IPS-18c (cell line): ENCODE measurements around the gene LDLRAP1.

Experiments used
- H3K4me3 ChIP-seq: 2 replicates; pipeline ENCODE4 v1.7.0; 2013; ENCODE audit warnings: low read depth, mild to moderate bottlenecking, low read length, moderate library complexity; ENCODE audit not compliant: insufficient read depth
- H3K9me3 ChIP-seq: one replicate; pipeline ENCODE4 v1.6.1; 2013; ENCODE audit warnings: mild to moderate bottlenecking, low read length, moderate library complexity; ENCODE audit not compliant: control insufficient read depth, insufficient read depth

The LDLRAP1 gene

GRCh38 chr1:25607123-25607522, 63.7 kb downstream of the LDLRAP1 start:
- H3K9me3 ChIP-seq: peaks cover 2% of the 10 kb centered on the region
- no peak overlapping the region for H3K4me3 ChIP-seq

- H3K4me3 ChIP-seq: no peak overlapping the region
- no peaks in the 10 kb centered on the region for H3K9me3 ChIP-seq
Measured at GRCh38 chr1:25608488-25609178, 65.2 kb downstream of the LDLRAP1 start.

- H3K9me3 ChIP-seq: no peaks in the 10 kb centered on the region
- H3K4me3 ChIP-seq: no peak overlapping the region
Measured at GRCh38 chr1:25609921-25610320, 66.5 kb downstream of the LDLRAP1 start.

- Histone ChIP-seq H3K4me3 (no peak overlapping the region), H3K9me3 (no peaks in the 10 kb centered on the region)
Measured at GRCh38 chr1:25610822-25611630, 67.6 kb downstream of the LDLRAP1 start.

- Histone ChIP-seq H3K9me3 (no peaks in the 10 kb centered on the region), H3K4me3 (no peak overlapping the region)
Measured at GRCh38 chr1:25611843-25612242, 68.4 kb downstream of the LDLRAP1 start.

GRCh38 chr1:25612421-25612820, 69.0 kb downstream of the LDLRAP1 start:
- no peaks in the 10 kb centered on the region for H3K9me3 ChIP-seq
- H3K4me3 ChIP-seq: no peak overlapping the region

- H3K9me3 ChIP-seq: no peaks in the 10 kb centered on the region
- no peak overlapping the region for H3K4me3 ChIP-seq
Measured at GRCh38 chr1:25613091-25613490, 69.7 kb downstream of the LDLRAP1 start.

GRCh38 chr1:25614501-25615171, 71.2 kb downstream of the LDLRAP1 start:
- no peaks in the 10 kb centered on the region for H3K9me3 ChIP-seq
- H3K4me3 ChIP-seq: no peak overlapping the region

GRCh38 chr1:25615172-25615541, 71.8 kb downstream of the LDLRAP1 start:
- Histone ChIP-seq H3K9me3 (no peaks in the 10 kb centered on the region), H3K4me3 (no peak overlapping the region)

GRCh38 chr1:25615563-25616094, 72.2 kb downstream of the LDLRAP1 start:
- Histone ChIP-seq H3K9me3 (no peaks in the 10 kb centered on the region), H3K4me3 (peak overlapping the region; percentile 68)

- Histone ChIP-seq H3K9me3 (no peaks in the 10 kb centered on the region), H3K4me3 (peak within 1 kb of the TSS; percentile 88)
Measured at GRCh38 chr1:25616095-25616986, 72.9 kb downstream of the LDLRAP1 start, which contains the start of gene MAN1C1. TSS of gene MAN1C1 (plus strand) at chr1:25616791. CDS start at chr1:25617798, 1,007 bp downstream.

- peak overlapping the region; percentile 88 for H3K4me3 ChIP-seq
- no peaks in the 10 kb centered on the region for H3K9me3 ChIP-seq
Measured at GRCh38 chr1:25616987-25617624, 73.7 kb downstream of the LDLRAP1 start.

- H3K4me3 ChIP-seq: peak overlapping the region; percentile 63
Measured at GRCh38 chr1:25617625-25618432, 74.4 kb downstream of the LDLRAP1 start.

GRCh38 chr1:25618433-25618808, 75.0 kb downstream of the LDLRAP1 start:
- Histone ChIP-seq H3K4me3 (peak overlapping the region; percentile 63; the same call in 1 of the 2 replicates), H3K9me3 (no peaks in the 10 kb centered on the region)

More at GRCh38 chr1:25617625-25618432, 74.4 kb downstream of the LDLRAP1 start:
- no peaks in the 10 kb centered on the region for H3K9me3 ChIP-seq
